ENCODE data around the gene CD46.

Gene CD46

DNA sequence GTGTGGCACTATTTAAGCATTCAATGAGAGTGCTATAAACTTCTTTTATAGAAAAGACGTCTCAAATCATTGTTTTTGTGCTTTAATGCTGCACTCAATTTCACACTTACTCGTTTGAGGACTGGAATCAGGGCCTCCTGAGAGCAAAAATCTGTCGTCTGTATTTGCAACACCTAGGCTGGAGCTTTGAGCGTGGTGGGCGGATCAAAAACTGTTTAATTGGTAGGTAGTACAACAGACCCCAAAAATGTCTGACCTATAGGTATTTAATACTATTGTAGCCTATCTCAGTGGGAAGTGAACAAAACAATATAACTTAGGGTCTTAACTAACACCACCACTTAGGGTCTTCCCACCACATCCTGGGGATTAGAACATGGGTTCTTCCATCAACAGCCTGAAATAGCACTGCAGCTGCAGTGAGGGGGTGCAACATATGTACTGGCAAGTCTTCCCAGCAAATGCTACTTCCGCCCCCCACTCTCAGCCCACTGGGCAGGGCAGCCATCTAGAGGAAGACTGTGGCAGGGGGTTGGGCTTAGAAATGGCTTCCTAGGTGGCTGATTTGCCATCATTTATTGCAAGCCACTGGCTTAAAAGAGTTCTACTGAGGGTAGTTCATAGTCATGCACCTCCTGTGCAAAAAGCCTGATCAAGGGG lies 48.3 kb downstream of the CD46 start:
- DNase-seq = no peak

DNA sequence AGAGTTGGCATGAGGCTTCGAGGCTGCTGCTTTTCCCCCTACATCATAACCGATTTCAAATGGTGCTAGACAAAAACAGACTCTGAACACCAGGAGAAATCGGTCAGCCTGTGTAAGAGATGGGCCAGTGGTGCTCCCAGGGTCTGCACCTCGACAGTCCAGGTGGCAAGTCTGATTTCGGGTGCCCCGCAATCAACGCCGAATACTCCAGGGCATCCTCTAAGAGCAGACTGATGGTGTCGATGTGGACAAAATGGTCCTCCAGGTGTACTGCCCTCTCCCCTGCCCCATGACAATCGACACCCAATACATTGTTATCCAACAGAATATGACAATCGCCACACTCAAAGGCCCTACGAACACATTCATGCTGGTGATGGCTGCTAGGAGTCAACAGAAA lies 50.0 kb downstream of the CD46 start:
- no peak for DNase-seq

DNA sequence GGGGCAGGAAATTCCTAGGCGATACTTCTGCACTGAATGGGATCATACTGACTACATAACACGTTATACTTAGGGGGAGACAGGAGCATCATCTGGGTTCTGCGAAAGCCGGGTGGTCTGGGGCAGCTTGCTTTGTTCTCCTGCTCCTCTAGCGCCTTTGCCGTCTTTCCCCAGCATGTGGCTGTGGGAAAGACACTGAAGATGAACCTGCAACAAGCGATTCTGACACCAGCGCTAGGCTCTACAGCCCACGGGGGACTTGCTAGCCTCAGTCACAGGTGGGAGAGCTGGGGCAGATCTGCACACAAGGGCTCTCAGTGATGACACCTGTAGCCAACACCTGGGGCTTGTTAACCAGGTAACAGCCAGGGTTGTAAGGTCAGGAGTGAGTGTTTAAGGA lies 51.8 kb downstream of the CD46 start:
- DNase-seq = no peak

DNA sequence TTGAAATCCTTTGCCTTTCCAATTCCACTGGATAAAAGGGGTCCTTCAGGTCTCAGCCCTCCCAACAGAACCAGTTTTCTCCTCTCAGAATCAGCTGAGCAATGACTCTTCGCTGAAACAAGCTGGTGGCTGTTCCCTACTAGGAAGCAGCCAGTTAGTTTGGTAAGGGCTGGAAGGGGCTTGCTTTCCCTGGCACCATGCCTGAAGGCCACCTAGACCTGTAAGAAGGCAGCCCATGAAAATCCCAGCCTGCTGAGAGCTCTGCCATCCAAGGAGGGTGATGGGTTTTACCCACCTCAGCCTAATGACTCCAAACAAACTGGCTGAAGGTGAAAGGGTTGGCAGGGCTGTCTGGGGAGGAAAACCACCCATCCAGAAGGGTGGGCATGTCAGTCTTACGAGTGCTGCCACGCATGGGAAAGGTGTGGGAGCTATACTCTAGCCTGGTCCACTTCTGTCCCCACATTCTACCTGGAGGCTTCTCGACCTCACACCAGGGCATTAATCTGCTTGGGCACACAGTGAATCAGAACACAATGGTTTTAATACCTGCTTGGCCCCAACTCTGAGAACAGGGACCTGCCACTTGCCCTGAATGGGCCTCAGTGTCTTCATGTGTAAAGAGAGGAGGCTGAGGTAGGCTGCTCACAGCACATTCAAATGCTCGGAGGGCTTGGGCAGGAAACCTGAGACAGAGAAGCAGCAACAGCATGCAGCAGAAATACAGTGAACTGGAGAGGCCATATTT lies 53.0 kb downstream of the CD46 start:
- no peak for DNase-seq

DNA sequence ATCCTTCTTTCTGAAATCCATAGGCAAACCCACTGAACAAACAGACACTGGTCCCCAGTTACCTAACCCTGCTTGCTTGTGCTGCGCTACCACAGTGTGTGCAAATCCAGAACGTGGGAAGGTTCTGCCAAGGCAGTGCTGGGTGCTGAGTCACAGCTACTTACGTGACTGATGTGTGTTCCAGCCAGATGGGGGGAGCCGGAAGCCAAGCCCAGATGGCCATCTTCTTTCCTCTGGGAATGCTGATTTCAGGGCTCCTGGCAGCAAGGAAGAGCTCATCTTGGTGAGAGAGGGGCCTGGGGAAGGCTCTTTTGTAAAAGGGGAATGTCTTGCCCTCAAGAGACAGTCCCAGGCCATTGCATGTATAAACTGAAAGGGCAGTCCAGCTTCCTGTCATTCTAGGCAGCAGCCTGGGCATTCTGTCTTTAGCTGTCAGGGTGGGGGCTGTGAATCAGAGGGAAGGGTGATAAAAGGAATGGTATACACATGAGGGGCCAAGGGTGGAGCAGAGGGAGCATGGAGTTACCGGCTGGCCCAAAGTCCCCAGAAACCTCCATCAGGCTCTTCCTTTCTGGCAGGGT lies 54.1 kb downstream of the CD46 start:
- no peak for DNase-seq

DNA sequence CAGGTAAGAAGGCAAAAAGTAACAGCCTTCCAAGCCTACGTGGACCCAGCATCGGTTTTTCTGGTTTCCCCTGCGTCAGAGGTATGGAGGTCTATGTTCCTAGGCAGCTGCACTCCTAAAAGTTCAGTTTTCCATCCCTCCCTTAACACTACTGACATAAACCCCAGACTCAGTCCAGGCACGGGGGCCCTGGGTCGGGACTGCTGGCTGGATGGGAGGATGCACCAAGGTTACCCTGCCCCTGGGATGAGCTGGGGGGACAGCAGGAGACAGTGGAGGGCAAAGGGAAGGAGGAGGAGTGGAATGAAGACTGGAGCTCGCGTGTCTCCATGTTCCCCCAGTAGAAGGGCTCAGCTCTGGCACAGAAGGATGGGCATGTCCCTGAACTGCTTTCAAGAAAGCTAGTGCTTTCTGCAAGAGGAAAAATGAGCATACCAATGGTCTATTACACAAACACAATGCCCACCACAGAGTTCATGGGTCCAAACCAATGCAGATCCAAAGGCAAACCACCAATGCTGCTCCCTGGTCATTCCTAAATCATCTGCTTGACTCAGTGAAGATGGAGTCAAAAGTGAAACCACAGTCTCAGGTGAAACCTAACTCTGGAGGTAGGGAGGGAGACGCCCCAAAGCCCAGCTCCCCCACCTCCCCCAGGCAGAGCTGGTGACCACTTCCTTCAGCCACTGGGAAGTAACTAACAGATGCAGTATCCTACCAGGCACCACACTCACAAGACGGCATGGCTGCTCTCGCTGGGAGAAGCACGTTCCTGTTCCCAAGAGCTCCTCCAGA lies 54.9 kb downstream of the CD46 start:
- DNase-seq = no peak

DNA sequence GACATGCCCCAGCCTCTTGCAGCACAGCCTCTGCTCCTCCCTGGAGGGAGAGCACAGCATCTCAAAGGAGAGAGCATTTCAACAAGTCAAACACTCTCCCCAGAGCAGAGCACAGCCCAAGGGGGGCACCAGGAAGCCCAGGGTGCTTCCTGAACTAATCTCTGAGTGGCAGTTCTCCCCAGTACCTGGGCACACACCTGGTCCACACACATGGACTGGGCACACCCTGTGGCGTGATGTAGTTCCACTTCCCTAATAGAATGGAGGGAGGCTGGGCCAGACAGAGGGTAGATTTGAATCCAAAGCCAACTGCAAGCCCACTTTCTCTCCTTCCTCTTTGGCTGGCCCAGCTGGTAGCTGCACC lies 55.5 kb downstream of the CD46 start:
- no peak for DNase-seq

DNA sequence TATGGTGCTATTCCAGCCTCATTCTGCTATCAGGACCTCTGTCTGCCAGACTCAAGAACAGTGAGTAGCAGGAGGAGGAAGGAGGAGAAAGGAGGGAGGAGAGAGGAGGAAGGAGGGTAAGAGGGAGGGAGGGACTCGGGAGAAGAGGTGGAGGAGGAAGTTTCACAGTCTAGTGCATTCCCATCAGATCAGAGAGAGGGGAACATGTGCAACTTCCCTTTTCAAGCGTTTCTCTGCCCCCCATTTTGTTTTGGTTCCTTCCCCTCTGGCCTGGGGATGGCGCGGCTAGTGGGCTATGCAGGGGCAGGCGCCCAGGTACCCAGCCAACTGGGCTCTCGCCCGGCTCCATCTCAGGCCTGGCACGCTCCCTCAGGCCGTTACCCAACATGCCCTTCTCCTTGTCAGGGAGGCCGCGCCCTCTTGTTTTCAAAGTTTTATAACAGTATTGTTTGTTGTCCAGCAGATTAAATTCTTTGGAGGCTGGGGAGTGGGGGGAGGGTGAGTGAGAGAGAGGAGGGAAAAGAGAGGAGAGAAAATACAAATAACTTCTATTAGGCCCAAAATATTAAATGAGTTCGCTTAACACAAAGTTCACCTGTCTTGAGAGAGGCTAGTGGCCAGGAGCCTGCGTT lies 56.0 kb downstream of the CD46 start:
- DNase-seq = peak; percentile 76

DNA sequence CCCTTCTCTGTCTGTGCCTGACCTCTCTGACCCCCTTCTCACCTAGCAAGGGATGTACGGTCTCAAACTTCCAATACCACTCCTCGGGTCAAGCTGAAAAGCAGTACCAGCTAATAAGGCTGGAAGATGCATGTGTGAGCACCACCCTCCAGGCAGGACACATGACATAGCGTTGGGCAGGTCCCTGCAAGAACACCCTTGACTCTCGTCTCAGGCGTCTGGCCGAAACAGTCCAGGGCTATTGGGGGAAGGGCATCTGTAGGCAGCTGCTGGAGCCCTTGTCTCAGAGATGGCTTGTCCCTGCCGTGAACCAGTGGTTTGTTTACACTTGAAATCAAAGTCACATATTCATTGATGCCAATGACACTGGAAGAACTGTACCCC lies 56.5 kb downstream of the CD46 start:
- no peak for DNase-seq

DNA sequence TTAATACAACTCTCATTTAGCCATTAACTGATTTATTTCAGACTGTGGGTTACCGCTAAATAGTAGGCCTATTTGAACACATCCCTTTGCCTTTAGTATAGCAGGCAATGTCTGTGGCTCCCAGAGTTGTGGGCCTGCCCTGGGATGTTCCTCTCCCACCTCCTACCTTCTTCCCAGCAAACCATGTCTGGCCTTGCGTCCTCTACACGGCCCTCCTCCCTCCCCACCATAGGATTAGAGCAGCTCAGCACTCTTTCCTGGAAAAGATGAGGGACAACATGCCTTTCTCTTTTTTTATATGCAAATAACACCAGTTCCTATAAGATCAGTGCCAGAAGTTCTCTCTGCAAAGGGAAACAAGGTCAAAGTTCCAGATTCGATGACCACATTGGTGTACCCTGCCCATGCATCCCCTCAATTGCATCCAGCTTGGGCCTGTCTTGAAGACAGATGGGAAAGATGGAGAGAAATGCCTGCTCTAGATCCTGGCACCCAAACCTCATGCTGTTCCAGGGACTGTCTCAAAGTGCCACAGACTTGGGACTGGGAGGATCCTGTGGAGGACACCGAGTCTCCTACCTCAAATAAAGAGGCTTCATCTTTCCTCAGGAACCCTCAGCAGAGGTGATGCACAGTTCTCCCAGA lies 57.2 kb downstream of the CD46 start:
- no peak for DNase-seq

DNA sequence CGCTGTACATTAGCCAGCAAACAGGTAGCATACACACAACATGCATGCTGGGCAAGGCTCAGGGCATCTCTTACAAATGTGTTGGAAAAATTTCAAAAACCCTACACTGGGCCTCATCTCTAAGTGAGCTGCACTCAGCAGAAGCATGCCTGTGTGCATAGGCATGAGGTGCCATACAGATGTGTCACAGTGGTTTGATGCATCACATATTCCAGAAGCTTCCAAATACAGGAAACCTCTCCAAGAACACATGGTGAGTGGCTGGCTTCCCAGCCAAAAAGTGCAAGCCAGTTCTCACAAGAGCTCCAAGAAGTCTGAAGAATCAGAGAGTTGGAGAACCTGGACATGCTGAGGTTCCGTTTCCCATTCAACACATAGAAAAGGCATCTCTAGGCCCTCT lies 58.3 kb downstream of the CD46 start:
- no peak for DNase-seq

DNA sequence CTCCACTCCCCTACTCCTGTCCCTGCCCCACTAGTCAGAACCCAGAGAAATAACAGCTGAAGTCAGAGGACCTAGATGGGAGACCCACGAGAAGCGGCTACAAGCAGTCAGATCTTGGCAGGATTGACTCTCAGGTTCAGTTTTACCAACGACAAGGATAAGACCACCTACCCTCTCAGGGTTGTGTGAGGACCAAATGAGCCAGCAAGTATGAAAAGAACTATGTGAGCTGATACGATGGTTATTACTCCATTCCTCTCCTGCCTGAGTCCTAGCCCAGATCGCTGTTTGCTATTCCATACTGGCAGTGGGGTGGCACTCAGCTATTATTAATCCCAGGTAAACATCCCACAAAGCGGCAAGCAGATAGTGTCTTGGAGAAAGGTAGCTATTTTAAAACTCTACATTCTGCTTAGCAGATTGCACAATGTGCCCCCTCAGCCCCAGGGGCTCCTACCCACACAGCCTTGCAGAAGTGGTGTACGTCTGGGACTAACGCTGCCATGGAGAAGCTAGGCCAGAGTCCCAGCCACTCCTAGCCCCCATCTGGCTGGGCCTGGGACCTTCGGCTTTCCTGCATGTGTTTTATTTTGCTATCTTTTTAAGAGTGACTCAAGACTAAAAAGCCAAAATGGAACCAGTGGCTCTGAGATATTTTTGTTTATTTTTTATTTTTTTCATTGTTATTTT lies 58.9 kb downstream of the CD46 start:
- DNase-seq = no peak

DNA sequence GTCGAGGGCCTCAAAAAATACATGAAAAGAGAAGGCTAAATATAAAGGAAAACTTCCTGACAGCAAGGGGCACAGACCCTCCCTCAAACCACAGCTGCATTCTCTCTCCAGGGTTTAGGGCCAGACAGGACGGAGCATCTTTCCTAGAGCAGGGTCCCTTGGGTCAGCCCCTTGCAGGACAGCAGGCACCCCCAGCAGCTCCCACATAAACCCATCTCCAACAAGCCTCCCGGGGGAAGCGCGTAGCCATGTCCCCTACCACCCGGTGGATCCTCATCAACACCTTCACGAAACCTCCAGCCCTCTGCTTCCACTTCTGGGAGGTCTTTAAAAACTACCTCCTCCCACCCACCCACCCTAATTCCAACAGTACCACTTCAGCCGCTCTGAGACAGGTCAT lies 59.5 kb downstream of the CD46 start:
- no peak for DNase-seq

DNA sequence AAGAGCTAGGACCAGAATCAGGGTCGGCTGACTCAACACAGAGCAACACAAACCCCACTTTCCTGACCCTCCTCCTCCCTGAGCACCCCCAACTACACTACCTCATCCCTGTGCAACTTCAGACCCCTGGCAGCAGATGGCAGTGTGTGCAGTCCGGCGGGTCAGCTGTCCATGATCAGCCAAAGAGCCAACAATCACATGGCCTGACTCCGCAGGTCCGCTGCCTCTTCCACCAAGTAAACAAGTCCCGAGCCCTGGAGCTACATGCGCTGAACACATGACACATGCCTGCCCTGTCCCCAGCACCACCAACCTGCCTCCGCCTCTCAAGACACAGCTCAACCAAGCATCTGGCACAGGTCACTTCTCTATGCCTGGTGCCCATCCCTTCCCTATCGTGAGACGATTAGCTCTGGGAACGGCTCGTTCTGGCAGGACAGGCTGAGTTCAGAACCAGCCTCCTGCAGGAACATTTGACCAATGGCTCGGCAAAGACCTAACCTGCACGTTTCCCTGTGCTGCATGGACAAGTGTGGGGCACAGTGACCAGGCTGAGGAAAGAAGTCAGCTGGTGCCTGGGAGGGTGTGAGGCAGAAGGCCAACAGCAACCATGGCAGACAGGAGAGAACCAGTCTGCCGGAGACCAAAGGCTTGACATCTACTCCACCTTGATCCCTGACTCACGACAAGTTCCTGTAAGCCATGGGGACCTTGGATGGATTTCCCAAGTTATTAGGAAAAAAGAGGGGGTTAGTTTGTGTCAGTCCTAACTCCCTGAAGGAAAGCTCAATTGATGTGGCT lies 60.3 kb downstream of the CD46 start:
- DNase-seq = peak; percentile 76

DNA sequence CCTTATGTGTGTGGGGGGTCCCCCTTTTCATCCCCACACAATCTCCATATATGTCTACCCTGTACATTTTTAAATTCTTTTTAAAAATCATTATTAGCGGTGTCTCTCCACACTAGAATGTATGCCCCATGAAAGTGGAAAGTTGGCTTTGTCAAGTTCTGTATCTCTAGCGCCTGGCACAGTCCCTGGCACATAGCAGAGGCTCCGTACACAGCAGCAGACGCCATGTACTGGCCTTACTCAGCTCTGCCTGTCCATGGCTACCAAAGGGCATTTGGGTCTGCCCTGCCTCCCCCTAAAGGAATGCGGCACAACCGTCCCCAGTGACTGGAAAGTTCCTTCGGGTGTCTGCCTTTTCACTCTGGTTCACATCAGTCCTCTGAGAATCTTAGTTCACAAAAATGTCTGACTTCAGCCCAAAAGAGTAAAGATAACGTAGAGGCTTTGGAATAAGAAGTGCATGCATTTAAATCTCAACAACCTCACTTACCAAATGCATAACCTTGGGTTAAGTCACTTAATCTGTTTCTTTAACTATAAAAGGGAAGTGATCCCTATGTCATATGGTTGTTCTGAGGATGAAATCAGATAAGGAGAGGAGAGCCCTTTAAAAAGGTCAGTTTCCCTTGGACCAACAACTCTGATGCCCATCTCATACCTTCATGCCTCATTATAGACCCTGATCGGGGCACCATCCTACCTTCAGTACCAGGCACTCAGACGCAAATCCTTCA lies 61.1 kb downstream of the CD46 start:
- no peak for DNase-seq

DNA sequence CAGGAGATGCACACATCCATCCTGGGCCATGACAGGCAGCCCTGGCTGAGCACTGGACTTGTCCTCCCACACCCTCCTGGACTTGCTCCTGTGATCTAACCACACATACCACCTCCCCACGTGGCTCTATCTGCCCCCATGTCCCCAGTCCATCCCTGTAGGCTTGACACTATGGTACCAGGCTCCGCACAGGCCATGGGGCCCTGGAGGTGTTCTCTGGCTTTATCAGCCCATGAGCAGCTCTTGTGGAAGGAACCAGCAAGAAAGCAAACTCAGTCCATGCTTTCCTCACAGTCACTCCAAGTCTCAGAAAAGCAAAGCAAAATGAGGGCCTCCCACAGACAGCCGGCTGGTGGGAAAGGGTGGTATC lies 61.6 kb downstream of the CD46 start:
- no peak for DNase-seq

DNA sequence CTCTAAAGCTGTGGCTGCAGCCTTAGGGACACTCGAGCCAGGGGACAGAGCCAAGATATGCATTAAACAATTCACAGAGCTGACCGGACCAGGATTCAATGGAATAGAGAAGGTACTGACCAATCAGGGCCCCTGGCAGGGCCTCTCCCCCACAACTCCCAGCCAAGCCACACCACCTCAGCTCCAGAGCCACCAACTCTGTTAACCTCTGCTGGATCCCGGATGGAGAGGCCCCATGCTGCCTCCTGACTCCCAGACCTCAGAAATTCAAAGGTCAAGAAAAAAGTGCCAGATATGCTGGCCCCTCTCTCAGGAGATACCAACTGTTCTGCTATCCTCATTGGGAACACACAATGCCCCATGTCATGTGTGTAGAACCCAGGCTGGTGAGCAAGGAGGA lies 62.1 kb downstream of the CD46 start:
- no peak for DNase-seq

DNA sequence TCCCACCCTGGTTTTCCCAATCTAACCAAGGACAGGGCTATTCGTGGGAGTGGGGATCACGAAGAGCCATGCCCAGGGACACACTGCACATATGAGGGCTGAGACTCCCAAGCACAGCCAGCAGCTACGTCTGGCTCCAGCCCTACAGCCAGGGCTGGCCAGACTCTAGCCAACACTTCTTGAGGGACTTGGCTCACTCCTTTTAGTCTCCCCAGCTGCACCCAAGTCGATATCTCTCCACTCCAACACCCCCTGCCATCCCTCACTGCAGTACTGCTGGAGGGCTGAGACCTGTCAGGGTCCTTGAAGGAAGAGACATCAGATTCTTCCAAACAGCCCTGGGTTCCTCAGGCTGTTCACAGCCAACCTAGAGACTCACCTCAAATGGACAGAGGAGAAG lies 62.6 kb downstream of the CD46 start:
- no peak for DNase-seq

DNA sequence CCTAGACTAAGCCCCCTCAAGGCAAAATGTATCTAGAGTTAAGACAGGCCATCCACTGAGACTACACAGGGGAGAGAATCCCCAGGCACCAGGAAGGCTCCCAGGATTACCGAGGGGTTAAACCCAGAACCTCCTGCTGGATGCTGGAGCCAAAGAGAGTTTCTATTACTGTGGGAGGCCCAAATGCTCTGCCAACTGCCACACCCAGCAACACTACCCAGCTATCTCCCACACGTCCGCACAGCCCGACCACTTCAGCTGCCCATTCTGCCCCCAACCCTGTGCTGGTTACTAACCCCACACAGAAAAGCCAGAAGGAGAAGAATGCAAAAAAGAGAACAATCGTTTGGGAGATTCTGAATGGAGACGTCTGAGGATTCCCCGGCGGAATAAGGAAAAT lies 63.6 kb downstream of the CD46 start:
- DNase-seq = no peak

DNA sequence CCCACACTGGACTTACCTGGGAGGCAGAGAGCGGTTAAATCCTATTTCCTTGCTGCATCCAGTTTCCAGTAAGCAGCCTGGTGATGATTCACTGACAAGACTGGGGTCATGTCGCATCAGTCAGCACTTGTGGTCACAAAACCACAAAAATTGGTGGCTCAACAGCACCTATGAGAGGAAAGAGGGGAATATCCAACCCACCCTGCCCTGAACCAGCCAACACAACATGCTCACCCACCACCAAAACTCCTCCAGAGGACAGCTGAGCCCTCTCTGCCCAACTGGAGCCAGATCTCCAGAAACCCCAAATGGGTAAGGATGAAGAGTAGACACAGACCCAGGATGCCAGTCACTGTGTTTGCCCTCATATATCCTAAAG lies 64.0 kb downstream of the CD46 start:
- DNase-seq = no peak

DNA sequence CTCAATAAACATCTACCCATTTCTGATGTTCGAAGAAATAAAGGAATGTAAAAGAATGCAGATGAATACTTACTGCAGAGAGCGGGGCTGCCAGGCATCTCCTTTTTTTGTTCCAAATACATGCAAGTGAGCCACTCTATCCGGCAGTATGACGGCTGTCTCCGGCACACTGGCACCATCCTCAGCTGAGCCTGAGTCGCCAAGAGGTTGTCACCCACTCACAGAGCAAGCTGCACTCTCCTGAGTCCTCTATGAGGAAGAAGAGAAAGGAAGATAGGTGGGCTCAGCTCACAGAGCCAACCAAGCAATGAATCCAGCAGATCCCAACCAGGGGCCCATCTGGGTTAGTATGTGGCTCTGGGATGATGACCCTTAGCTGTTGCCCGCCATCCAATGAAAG lies 65.3 kb downstream of the CD46 start:
- DNase-seq = no peak

Measured in midbrain (tissue), 1 donor.